Right lobe of liver (tissue), 6 donors: ENCODE measurements around the gene SPATA46. TPM values are rescaled to one million over a fixed set of nuclear protein-coding genes. Genes with fewer than 3 reads are reported as not detected.
"Not testable (repeated sequence)": the region's sequence is repeated elsewhere in the genome, so short reads cannot be mapped to it uniquely, and the experiment has no call there.

Experiments
- ATAC-seq, 4 donors: fragments of 200-7000 bp; cut with Tn5 transposase; one replicate each; pipeline ENCODE4 v1.9.1; 2020; ENCODE audit warnings: mild to moderate bottlenecking in 4 of 4, moderate library complexity in 4 of 4
- DNase-seq, 3 donors: peaks; one replicate each; pipeline ENCODE4 v3.0.0-alpha.2; 2020
- H3K27ac ChIP-seq, 3 donors: fragments of 200-600 bp; one replicate each; pipeline ENCODE4 v1.8.0; 2022
- H3K27me3 ChIP-seq, 2 donors: fragments of 200-600 bp; one replicate each; pipeline ENCODE4 v1.8.0; 2022
- H3K36me3 ChIP-seq, 4 donors: fragments of 200-600 bp; sonication (generic) in 1 of 4; one replicate each; pipeline versions ENCODE4 v1.5.1 to v1.8.0; 2017 to 2022; ENCODE audit warnings: control low read depth in 1 of 4
- H3K4me1 ChIP-seq, 4 donors: fragments of 200-600 bp; sonication (generic) in 1 of 4; one replicate each; pipeline versions ENCODE4 v1.5.1 to v1.8.0; 2017 to 2022; ENCODE audit warnings: control low read depth in 1 of 4
- H3K4me3 ChIP-seq, 3 donors: fragments of 200-600 bp; one replicate each; pipeline ENCODE4 v1.8.0; 2022
- H3K9me3 ChIP-seq, 4 donors: fragments of 200-600 bp; sonication (generic) in 1 of 4; one replicate each; pipeline versions ENCODE4 v1.5.1 to v1.8.0; 2017 to 2022; ENCODE audit warnings: control low read depth in 1 of 4
- CTCF ChIP-seq, 4 donors: fragments of 200-600 bp in 3 of 4; fragments of 450-650 bp in 1 of 4; IDR thresholded peaks; one replicate each; pipeline versions ENCODE4 v1.5.1 to v1.8.0; 2016 to 2022; ENCODE audit warnings: antibody characterized with exemption in 4 of 4, mild to moderate bottlenecking in 2 of 4
- POLR2A ChIP-seq: fragments of 450-650 bp; IDR thresholded peaks from one replicate; pipeline ENCODE4 v1.6.1; 2017; ENCODE audit warnings: antibody characterized with exemption, mild to moderate bottlenecking
- WGBS: methylation state at CpG from one replicate; pipeline ENCODE4 v1.1.6; 2018; ENCODE audit warnings: low coverage, low lambda C conversion rate; ENCODE audit not compliant: insufficient coverage; ENCODE audit errors: missing lambda C conversion rate; 5-methylcytosine and 5-hydroxymethylcytosine counted together
- intact Hi-C, 2 donors: fragments of 100-400 bp; cut with DNase I; formaldehyde crosslinking; loops; one replicate each; pipeline versions ENCODE4 v1.11.2 to v1.14.1; 2022
- long read RNA-seq: library from polyadenylated mRNA; unstranded; transcript quantifications from one replicate; pipeline ENCODE4 v2.0.0, GENCODE V29; 2019
- total RNA-seq, 6 experiments: library from RNA; depleted of rRNA in 2 of 6; stranded (reverse); fragments of >200 nt in 2 of 6; fragmentation: NEBNext Ultra II Directional in 3 of 6; extraction: Animal tissue kit (Norgen Biotek cat#: 25700) in 3 of 6; gene quantifications; one replicate each; pipeline versions ENCODE4 v1.1.0 to v1.2.4, GENCODE V29; 2016 to 2023
- donor health status: DM: no; HTN: yes; CAD: no.
- donor health status: DM: no; HTN: no; CAD: no.
- donor health status: DM: no; HTN: no; CAD: no.
- donor health status: DM: no; HTN: yes; CAD: no.
- donor health status: DM: no; HTN: yes; CAD: no.

The SPATA46 gene
- not detected for total RNA-seq
- long read RNA-seq = 0 reads

DNA sequence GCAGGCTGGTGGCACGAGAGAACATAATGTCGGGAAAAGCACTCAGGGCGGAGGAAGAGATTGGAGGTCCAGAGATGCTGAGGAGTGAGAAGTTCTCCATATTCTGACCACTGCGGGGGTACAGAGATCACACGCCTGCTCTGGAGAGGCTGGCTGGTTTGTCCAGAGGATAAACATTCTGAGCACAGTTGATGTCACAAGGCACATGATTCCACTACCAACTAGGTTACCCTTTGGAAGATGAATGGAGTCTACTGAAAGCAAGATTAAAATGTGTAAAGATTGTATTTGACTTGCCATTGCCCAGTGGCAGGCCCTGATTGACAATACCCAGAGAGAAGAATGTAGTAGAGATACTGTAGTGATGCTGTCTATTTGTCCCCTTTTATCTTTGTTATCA is at the start of gene SPATA46:
Gene SPATA46 (minus strand): TSS at position 164 of the 400 bp plus-strand sequence. CDS start 64 bp downstream, at position 100.
- Histone ChIP-seq H3K27me3 (no peaks in the 10 kb centered on the region), H3K4me1 (peaks cover 0 to 23% (median 8%) of the 10 kb centered on the region in 4 donors), H3K4me3 (no peak within 1 kb of the TSS), H3K27ac (peak within 1 kb of the TSS in 1 of 3 donors; percentile 50), H3K9me3 (no peaks in the 10 kb centered on the region), H3K36me3 (no peaks in the 10 kb centered on the region)
- ATAC-seq = no peak
- DNase-seq = peak in 1 of 3 donors; percentile 23
- no peak for TF ChIP-seq CTCF (IDR thresholded peaks at IDR 0.05)
- TF ChIP-seq POLR2A = no peak
- intact Hi-C loops = no loop called here
- WGBS = 90% methylated on average over 5 of the region's 5 CpGs

DNA sequence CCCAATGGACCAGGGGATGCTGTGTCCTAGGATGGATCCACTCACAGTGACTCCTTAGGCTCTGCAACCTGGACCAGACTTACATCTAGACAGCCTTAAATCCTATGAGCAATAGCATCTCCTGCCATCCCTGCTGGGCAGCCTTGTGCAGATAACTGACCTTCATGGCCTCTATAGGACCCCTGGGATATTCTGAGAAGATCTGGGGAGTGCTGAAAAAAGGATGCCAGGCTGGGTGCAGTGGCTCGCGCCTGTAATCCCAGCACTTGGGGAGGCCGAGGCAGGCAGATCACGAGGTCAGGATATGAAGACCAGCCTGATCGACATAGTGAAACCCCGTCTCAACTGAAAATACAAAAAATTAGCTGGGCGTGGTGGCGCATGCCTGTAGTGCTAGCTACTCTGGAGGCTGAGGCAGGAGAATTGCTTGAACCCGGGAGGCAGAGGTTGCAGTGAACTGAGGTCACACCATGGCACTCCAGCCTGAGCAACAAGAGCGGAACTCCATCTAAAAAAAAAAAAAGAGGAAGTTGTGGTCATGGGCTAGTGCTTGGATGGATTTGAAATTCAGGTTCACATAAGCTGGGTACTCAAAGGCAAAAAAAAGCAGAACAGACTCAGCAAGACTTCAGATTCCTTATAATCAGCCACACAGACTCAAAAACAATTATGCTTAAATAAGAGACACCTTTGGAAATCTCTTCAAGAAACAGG is 46.2 kb upstream of the SPATA46 start:
- H3K4me3 ChIP-seq = no peak overlapping the region
- no peaks in the 10 kb centered on the region for H3K36me3 ChIP-seq
- H3K27me3 ChIP-seq = no peaks in the 10 kb centered on the region
- DNase-seq (no peak), ATAC-seq (peak; percentile 34 to 67 (median 34))
- H3K9me3 ChIP-seq = no peaks in the 10 kb centered on the region
- H3K27ac ChIP-seq = no peak overlapping the region
- intact Hi-C loops = no loop called here
- no peaks in the 10 kb centered on the region for H3K4me1 ChIP-seq
- no peak for TF ChIP-seq CTCF (IDR thresholded peaks at IDR 0.05)
- TF ChIP-seq POLR2A = no peak
- WGBS = 71% methylated on average over 7 of the region's 10 CpGs

DNA sequence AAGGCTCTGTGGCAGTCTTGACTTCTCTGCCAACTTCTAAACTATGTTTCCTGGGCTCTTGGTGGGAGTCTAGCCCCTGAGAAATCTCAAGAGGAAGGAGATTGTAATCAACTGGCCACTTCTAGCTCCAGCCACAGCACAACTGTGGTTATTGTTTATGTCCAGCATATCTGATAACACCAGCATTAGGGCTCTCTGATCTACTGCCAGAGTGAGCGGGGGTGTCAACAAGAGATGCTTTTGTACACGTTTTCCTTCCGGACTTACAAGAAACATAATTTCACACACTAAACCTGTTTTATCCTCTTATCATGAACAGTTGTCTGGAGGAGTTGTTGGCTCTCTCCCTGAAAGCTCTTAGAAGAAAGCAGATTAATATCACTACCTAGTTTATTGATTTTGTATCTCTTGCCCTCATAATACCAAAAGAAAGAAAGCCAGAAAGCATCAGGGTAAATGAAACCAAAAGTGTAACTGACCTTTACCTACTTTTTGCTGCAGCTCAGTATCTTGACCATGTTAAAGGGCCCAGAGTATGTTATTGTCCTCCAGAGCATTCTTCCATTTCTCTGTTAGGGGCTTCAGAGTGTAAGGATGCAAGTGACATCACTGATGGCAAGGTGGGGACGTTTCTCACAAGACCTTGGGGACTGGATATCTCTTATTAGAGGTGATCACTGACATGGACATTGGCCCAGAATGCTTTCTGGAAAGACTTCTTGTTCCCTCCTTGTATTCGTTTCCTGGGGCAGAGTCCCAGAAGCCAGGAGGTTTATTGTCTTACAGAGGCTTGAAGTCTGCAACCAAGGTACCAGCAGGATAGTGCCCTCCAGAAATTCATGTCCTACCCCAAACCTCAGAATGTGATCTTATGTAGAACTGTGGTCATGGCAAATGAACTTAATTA is 44.9 kb upstream of the SPATA46 start:
- intact Hi-C loops = no loop called here
- no peaks in the 10 kb centered on the region for H3K4me1 ChIP-seq
- no peak overlapping the region for H3K27ac ChIP-seq
- no peaks in the 10 kb centered on the region for H3K27me3 ChIP-seq
- no peak overlapping the region for H3K4me3 ChIP-seq
- no peaks in the 10 kb centered on the region for H3K36me3 ChIP-seq
- ATAC-seq = no peak
- WGBS = 14% methylated on average over 3 of the region's 5 CpGs
- TF ChIP-seq POLR2A (no peak), CTCF (IDR thresholded peaks at IDR 0.05) (no peak)
- no peak for DNase-seq
- no peaks in the 10 kb centered on the region for H3K9me3 ChIP-seq

DNA sequence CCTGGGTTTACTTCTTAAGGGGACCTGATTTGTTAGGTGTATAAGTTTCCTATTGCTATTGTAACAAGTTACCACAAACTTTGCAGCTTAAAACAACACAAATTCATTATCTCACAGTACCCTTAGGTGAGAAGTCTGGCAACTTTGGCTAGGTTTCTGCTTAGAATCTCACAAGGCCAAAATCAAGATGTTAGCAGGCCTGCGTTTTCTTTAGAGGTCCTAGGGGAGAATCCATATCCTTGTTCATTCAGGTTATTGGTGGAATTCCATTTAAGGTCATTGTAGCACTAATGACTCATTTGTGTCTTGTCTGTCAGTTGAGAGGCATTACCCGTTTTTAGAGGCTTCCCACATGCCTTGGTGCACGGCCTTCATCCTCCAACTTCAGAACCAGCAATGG is 43.5 kb upstream of the SPATA46 start:
- no peak for ATAC-seq
- Histone ChIP-seq H3K36me3 (no peaks in the 10 kb centered on the region), H3K9me3 (no peaks in the 10 kb centered on the region), H3K27me3 (no peaks in the 10 kb centered on the region), H3K4me3 (no peak overlapping the region), H3K4me1 (no peaks in the 10 kb centered on the region), H3K27ac (no peak overlapping the region)
- intact Hi-C loops = no loop called here
- TF ChIP-seq CTCF (IDR thresholded peaks at IDR 0.05) = no peak
- 78% methylated on average over 3 of the region's 3 CpGs for WGBS
- no peak for DNase-seq

DNA sequence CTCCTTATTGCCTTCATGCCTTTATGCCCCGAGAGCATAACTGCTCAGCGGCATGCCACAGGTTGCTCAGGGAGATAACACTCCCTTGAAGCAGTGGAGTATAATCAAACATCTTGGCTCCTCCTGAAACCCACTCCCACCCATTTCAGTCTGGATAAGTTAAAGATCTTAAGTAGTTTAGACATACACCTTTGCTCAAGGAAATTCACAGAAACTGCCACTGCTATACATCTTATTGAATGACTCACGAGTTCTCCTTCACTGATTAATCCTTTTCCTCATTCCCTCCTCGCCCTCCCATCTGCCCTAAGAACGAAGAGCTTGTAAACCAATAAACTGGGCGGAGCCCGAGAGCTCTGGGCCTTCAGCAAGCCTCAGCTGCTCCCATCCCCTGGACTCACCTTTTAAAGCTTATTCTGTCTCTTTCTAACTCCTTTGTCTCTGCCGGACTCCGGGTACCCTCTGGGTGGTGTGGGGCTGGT is 42.8 kb upstream of the SPATA46 start:
- H3K27ac ChIP-seq, ATAC-seq, intact Hi-C loops, H3K4me3 ChIP-seq, H3K27me3 ChIP-seq, DNase-seq, H3K9me3 ChIP-seq, H3K36me3 ChIP-seq, H3K4me1 ChIP-seq: not testable (repeated sequence)
- WGBS = 57% methylated on average over 7 of the region's 9 CpGs

DNA sequence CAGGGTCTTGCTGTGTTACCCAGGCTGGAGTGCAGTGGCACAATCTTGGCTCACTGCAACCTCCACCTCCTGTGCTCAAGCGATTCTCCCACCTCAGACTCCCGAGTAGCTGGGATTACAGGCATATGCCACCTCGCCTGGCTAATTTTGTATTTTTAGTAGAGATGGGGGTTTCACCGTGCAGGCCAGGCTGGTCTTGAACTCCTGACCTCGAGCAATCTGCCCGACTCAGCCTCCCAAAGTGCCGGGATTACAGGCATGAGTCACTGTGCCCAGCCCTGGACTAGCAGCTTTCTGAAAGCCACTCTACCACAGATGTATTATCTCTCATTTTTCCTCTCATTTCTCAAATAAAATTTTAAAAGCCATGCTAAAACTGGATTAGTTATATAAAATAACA is 41.9 kb upstream of the SPATA46 start:
- ATAC-seq, DNase-seq, H3K36me3 ChIP-seq, H3K4me3 ChIP-seq, H3K4me1 ChIP-seq, H3K9me3 ChIP-seq, H3K27me3 ChIP-seq, intact Hi-C loops, H3K27ac ChIP-seq: not testable (repeated sequence)
- WGBS = 55% methylated on average over 4 of the region's 7 CpGs
